Astrocyte (in vitro differentiated cells and primary cell): ENCODE results near the gene MAN1B1.
"Not testable (repeated sequence)": the region's sequence is repeated elsewhere in the genome, so short reads cannot be mapped to it uniquely, and the experiment has no call there.

Experiments
- EZH2 ChIP-seq: IDR thresholded peaks from 2 replicates; pipeline ENCODE4 v1.6.1; 2012; ENCODE audit warnings: mild to moderate bottlenecking, low read length, inconsistent platforms; ENCODE audit not compliant: insufficient read depth
- TF ChIP-seq, protein P1 (sequence below): IDR thresholded peaks from 2 replicates; pipeline ENCODE4 v1.5.1; 2011; ENCODE audit warnings: low read depth, mild to moderate bottlenecking, inconsistent platforms, low read length, moderate library complexity; ENCODE audit not compliant: insufficient read depth

DNA sequence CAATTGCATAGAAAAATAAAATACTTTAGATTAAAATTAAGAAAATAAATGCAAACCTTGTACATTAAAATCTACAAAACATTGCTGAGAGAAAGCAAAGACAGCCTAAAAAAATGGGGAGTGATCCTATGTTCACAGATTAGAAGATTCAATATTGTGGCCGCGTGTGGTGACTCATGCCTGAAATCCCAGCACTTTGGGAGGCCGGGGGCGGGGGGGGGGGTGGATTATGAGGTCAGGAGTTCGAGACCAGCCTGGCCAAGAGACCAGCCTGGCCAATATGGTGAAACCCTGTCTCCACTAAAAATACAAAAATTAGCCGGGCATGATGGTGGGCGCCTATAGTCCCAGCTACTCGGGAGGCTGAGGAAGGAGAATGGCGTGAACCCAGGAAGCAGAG is 48.4 kb downstream of the MAN1B1 start:
- TF ChIP-seq, protein P1, sequence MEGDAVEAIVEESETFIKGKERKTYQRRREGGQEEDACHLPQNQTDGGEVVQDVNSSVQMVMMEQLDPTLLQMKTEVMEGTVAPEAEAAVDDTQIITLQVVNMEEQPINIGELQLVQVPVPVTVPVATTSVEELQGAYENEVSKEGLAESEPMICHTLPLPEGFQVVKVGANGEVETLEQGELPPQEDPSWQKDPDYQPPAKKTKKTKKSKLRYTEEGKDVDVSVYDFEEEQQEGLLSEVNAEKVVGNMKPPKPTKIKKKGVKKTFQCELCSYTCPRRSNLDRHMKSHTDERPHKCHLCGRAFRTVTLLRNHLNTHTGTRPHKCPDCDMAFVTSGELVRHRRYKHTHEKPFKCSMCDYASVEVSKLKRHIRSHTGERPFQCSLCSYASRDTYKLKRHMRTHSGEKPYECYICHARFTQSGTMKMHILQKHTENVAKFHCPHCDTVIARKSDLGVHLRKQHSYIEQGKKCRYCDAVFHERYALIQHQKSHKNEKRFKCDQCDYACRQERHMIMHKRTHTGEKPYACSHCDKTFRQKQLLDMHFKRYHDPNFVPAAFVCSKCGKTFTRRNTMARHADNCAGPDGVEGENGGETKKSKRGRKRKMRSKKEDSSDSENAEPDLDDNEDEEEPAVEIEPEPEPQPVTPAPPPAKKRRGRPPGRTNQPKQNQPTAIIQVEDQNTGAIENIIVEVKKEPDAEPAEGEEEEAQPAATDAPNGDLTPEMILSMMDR: not testable (repeated sequence)
- TF ChIP-seq EZH2: not testable (repeated sequence)
